Caco-2 (cell line): Measurements from ENCODE around the gene TIMP3. TPM values are rescaled to one million over a fixed set of nuclear protein-coding genes. Genes with fewer than 3 reads are reported as not detected.

ENCODE experiments used
- BruUV-seq: library from RNA; stranded (reverse); fragments of 400-500 nt; replicated peaks from 2 replicates; lab custom pipeline; 2021; lab: Mats Ljungman, UMichigan
- CTCF ChIA-PET: fragments of 300-600 bp; sonication (Branson Sonifier 250); formaldehyde crosslinking; loops from one replicate; lab custom pipeline; 2022; ENCODE audit warnings: antibody characterized with exemption; lab: Charles Lee
- POLR2A ChIA-PET: fragments of 300-600 bp; sonication (Branson Sonifier 250); formaldehyde crosslinking; loops from one replicate; lab custom pipeline; 2022; ENCODE audit warnings: antibody characterized with exemption; lab: Charles Lee
- DNase-seq, 2 experiments: peaks; one replicate each; pipeline versions ENCODE4 v3.0.0 to v3.0.0-alpha.2; 2020 to 2022
- H3K27me3 ChIP-seq: replicated peaks from 2 replicates; pipeline ENCODE4 v1.6.0; 2011; ENCODE audit warnings: low read length; ENCODE audit not compliant: control insufficient read depth, insufficient read depth
- H3K36me3 ChIP-seq: 2 replicates; pipeline ENCODE4 v1.5.1; 2011; ENCODE audit warnings: low read length; ENCODE audit not compliant: control insufficient read depth, insufficient read depth
- H3K4me1 ChIP-seq: fragments of 250-450 bp; sonication (Bioruptor Pico); 2 replicates; pipeline ENCODE4 v1.5.1; 2020; ENCODE audit warnings: mild to moderate bottlenecking
- H3K4me3 ChIP-seq: 2 replicates; pipeline ENCODE4 v1.5.1; 2011; ENCODE audit warnings: low read depth, mild to moderate bottlenecking, control low read depth, low read length
- H3K9me3 ChIP-seq: fragments of 250-450 bp; sonication (Bioruptor Pico); 2 replicates; pipeline ENCODE4 v1.5.1; 2020; ENCODE audit warnings: mild to moderate bottlenecking, moderate library complexity
- H3K27ac Mint-ChIP-seq: one replicate; pipeline ENCODE4 v1.8.0; 2022; ENCODE audit warnings: mixed read lengths; ENCODE audit not compliant: unreplicated experiment
- H3K27me3 Mint-ChIP-seq: one replicate; pipeline ENCODE4 v1.8.0; 2022; ENCODE audit warnings: mixed read lengths; ENCODE audit not compliant: insufficient read depth, unreplicated experiment
- H3K36me3 Mint-ChIP-seq: one replicate; pipeline ENCODE4 v1.8.0; 2022; ENCODE audit warnings: mild to moderate bottlenecking, mixed read lengths; ENCODE audit not compliant: insufficient read depth, unreplicated experiment
- H3K4me1 Mint-ChIP-seq: one replicate; pipeline ENCODE4 v1.8.0; 2022; ENCODE audit warnings: low read depth, mixed read lengths; ENCODE audit not compliant: unreplicated experiment
- H3K4me3 Mint-ChIP-seq: one replicate; pipeline ENCODE4 v1.8.0; 2022; ENCODE audit warnings: mild to moderate bottlenecking, moderate library complexity, mixed read lengths; ENCODE audit not compliant: unreplicated experiment
- H3K9me3 Mint-ChIP-seq: one replicate; pipeline ENCODE4 v1.8.0; 2022; ENCODE audit warnings: mixed read lengths; ENCODE audit not compliant: unreplicated experiment
- CTCF ChIP-seq, 2 experiments: fragments of 200-600 bp in 1 of 2; IDR thresholded peaks; 1 replicate in 1 of 2; 2 replicates in 1 of 2; pipeline versions ENCODE4 v1.5.1 to v1.8.0; 2011 to 2022; ENCODE audit warnings: antibody characterized with exemption in 1 of 2, control low read depth in 1 of 2, inconsistent platforms in 1 of 2, low read depth in 1 of 2, low read length in 1 of 2, mild to moderate bottlenecking in 1 of 2, moderate library complexity in 1 of 2; ENCODE audit not compliant: insufficient read depth in 1 of 2, severe bottlenecking in 1 of 2, unreplicated experiment in 1 of 2
- intact Hi-C: fragments of 100-400 bp; cut with micrococcal nuclease; formaldehyde crosslinking; loops from one replicate; pipeline ENCODE4 v1.10.0; 2022; ENCODE audit not compliant: unreplicated experiment
- total RNA-seq: library from RNA; stranded (reverse); gene quantifications from 2 replicates; pipeline ENCODE4 v1.2.3, GENCODE V29; 2022

TIMP3 gene
- total RNA-seq, 1 experiment from 2014 or later: 86.4 TPM

DNA sequence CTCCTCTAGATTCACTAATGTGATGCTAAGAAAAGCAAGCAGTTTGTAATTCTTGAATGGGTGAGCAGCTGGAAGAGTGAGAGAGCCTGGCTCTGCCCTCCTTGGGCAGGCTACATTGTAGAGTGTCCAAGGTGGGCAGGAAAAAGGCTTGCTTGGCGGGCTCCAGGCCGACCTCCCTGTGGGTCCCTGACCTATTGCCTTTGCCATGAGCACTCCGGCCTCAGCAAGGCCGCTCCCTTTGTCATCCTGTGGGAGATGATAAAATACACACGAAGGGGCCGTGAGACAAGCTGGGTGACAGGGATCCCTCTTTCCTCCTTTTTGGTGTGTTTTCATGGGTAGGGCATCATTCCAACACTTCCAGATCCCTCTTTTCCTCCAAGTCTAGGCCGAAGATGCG, 41.8 kb downstream of the TIMP3 start:
- Histone ChIP-seq H3K9me3 (no peaks in the 10 kb centered on the region), H3K27me3 (no peaks in the 10 kb centered on the region), H3K36me3 (no peaks in the 10 kb centered on the region), H3K4me3 (no peak overlapping the region), H3K4me1 (no peaks in the 10 kb centered on the region)
- no peaks in the 10 kb centered on the region for H3K27me3 Mint-ChIP-seq
- no peak for TF ChIP-seq CTCF (IDR thresholded peaks at IDR 0.05; ENCODE audit: insufficient read depth in 1 of 2, low read depth in 1 of 2, low read length in 1 of 2, severe bottlenecking in 1 of 2, unreplicated experiment in 1 of 2)
- H3K9me3 Mint-ChIP-seq: no peaks in the 10 kb centered on the region
- no peak overlapping the region for H3K27ac Mint-ChIP-seq
- peaks cover under 1% of the 10 kb centered on the region for H3K36me3 Mint-ChIP-seq
- no peak for DNase-seq
- ChIA-PET CTCF (interaction anchor here (0.7 kb wide), 1 partner anchor 46 kb away, joined by 3 read pairs; no protein-coding TSS in a partner anchor), POLR2A (no interaction called here)
- no TSS peak for BruUV-seq
- H3K4me1 Mint-ChIP-seq: no peaks in the 10 kb centered on the region
- H3K4me3 Mint-ChIP-seq: no peak overlapping the region
- intact Hi-C loops: no loop called here

DNA sequence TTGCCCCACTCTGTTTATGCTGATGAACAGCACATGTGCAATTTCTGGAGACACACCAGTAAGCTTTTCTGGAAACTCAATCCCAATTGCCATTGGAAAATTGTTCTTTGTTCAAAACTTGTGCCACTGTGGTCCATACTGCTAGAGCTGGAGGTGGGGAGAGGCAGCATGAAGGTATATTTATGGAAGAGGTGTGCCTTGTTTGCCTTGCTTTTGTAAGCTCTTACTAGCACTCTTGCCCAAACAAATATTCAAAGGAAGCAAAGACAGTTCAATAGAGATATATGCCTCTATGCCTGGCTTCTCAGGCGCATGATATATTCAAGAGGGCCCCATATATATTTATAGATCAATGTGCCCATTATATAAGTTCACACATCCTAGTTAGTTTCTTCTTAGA, 42.7 kb downstream of the TIMP3 start:
- Histone ChIP-seq H3K4me3 (no peak overlapping the region), H3K9me3 (no peaks in the 10 kb centered on the region), H3K4me1 (no peaks in the 10 kb centered on the region), H3K36me3 (no peaks in the 10 kb centered on the region), H3K27me3 (no peaks in the 10 kb centered on the region)
- no peaks in the 10 kb centered on the region for H3K27me3 Mint-ChIP-seq
- H3K36me3 Mint-ChIP-seq: no peaks in the 10 kb centered on the region
- no peak for TF ChIP-seq CTCF (IDR thresholded peaks at IDR 0.05; ENCODE audit: insufficient read depth in 1 of 2, low read depth in 1 of 2, low read length in 1 of 2, severe bottlenecking in 1 of 2, unreplicated experiment in 1 of 2)
- no peak overlapping the region for H3K4me3 Mint-ChIP-seq
- no TSS peak for BruUV-seq
- POLR2A ChIA-PET: no interaction called here
- DNase-seq: no peak
- H3K27ac Mint-ChIP-seq: no peak overlapping the region
- intact Hi-C loops: no loop called here
- CTCF ChIA-PET: no interaction called here
- no peaks in the 10 kb centered on the region for H3K9me3 Mint-ChIP-seq
- H3K4me1 Mint-ChIP-seq: no peaks in the 10 kb centered on the region

GRCh38 chr22:32846780-32847491, 45.4 kb downstream of the TIMP3 start:
- CTCF ChIA-PET: no interaction called here
- no peak overlapping the region for H3K4me3 ChIP-seq
- H3K27me3 ChIP-seq: no peaks in the 10 kb centered on the region
- H3K27me3 Mint-ChIP-seq: no peaks in the 10 kb centered on the region
- no peaks in the 10 kb centered on the region for H3K4me1 Mint-ChIP-seq
- H3K27ac Mint-ChIP-seq: no peak overlapping the region
- peaks cover 12% of the 10 kb centered on the region for H3K36me3 Mint-ChIP-seq
- no peaks in the 10 kb centered on the region for H3K4me1 ChIP-seq
- TF ChIP-seq CTCF (IDR thresholded peaks at IDR 0.05; ENCODE audit: insufficient read depth in 1 of 2, low read depth in 1 of 2, low read length in 1 of 2, severe bottlenecking in 1 of 2, unreplicated experiment in 1 of 2): no peak
- no peak overlapping the region for H3K4me3 Mint-ChIP-seq
- intact Hi-C loops: no loop called here
- no peaks in the 10 kb centered on the region; the same call in 1 of the 2 replicates for H3K36me3 ChIP-seq
- no peaks in the 10 kb centered on the region for H3K9me3 ChIP-seq
- H3K9me3 Mint-ChIP-seq: no peaks in the 10 kb centered on the region
- no peak for DNase-seq
- POLR2A ChIA-PET: no interaction called here
- BruUV-seq: no TSS peak
